Tibial artery (tissue), 4 donors: ENCODE results near the gene IFTAP.

Experiments used
- DNase-seq, 2 donors: peaks; one replicate each; pipeline ENCODE4 v3.0.0-alpha.2; 2019
- H3K27ac ChIP-seq, 2 donors: fragments of 200-600 bp; sonication (generic) in 1 of 2; 1 replicate in 1 of 2; 2 replicates in 1 of 2; pipeline ENCODE4 v1.5.1; 2018 to 2019; ENCODE audit warnings: mild to moderate bottlenecking in 1 of 2
- H3K27me3 ChIP-seq, 2 donors: fragments of 200-600 bp; sonication (generic) in 1 of 2; one replicate each; pipeline versions ENCODE4 v1.5.1 to v1.6.0; 2016 to 2019
- H3K36me3 ChIP-seq, 3 donors: fragments of 200-600 bp; sonication (generic) in 2 of 3; one replicate each; pipeline ENCODE4 v1.5.1; 2016 to 2019; ENCODE audit warnings: mild to moderate bottlenecking in 2 of 3
- H3K4me1 ChIP-seq, 4 donors: fragments of 200-600 bp; sonication (generic) in 2 of 4; 1 replicate in 3 of 4; 2 replicates in 1 of 4; pipeline ENCODE4 v1.5.1; 2016 to 2019
- H3K4me3 ChIP-seq, 2 donors: fragments of 200-600 bp; sonication (generic) in 1 of 2; 1 replicate in 1 of 2; 2 replicates in 1 of 2; pipeline ENCODE4 v1.5.1; 2018 to 2019; ENCODE audit warnings: mild to moderate bottlenecking in 2 of 2
- H3K9me3 ChIP-seq, 3 donors: fragments of 200-600 bp; sonication (generic) in 1 of 3; one replicate each; pipeline ENCODE4 v1.5.1; 2016 to 2019
- intact Hi-C: fragments of 100-400 bp; cut with DNase I; formaldehyde crosslinking; loops from one replicate; pipeline ENCODE4 v1.15.0; 2023; ENCODE audit warnings: low total_unique reads
- TF ChIP-seq, protein P1 (sequence below), 2 experiments: fragments of 200-600 bp in 1 of 2; fragments of 450-650 bp in 1 of 2; IDR thresholded peaks; one replicate each; pipeline ENCODE4 v1.5.1; 2017 to 2019; ENCODE audit warnings: antibody characterized with exemption in 2 of 2, mild to moderate bottlenecking in 1 of 2, moderate library complexity in 1 of 2

Gene IFTAP

DNA sequence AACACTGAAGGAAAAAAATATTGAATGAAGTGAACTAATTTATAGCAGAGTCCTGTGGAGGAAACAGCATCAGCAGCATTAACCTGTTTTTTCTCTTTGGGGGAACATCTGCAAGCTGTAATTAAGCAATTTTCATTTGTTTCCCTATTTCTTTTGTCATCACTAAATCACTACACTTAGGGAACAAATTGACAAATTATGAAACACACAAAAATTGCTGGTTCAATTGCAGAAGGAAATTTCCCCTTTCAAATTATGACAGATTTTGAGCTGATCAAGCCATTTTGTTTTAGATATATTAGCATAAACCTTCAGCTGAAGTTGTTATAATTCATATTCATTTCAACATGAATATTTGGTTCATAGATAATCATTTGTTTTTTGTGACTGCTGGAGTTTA lies 25.9 kb downstream of the IFTAP start:
- no peak overlapping the region for H3K4me3 ChIP-seq
- no peak for DNase-seq
- H3K36me3 ChIP-seq, result no peaks in the 10 kb centered on the region
- H3K27ac ChIP-seq, result no peak overlapping the region
- TF ChIP-seq, protein P1, sequence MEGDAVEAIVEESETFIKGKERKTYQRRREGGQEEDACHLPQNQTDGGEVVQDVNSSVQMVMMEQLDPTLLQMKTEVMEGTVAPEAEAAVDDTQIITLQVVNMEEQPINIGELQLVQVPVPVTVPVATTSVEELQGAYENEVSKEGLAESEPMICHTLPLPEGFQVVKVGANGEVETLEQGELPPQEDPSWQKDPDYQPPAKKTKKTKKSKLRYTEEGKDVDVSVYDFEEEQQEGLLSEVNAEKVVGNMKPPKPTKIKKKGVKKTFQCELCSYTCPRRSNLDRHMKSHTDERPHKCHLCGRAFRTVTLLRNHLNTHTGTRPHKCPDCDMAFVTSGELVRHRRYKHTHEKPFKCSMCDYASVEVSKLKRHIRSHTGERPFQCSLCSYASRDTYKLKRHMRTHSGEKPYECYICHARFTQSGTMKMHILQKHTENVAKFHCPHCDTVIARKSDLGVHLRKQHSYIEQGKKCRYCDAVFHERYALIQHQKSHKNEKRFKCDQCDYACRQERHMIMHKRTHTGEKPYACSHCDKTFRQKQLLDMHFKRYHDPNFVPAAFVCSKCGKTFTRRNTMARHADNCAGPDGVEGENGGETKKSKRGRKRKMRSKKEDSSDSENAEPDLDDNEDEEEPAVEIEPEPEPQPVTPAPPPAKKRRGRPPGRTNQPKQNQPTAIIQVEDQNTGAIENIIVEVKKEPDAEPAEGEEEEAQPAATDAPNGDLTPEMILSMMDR (IDR thresholded peaks at IDR 0.05), result no peak
- H3K27me3 ChIP-seq, result no peaks in the 10 kb centered on the region
- intact Hi-C loops, result loop anchor here (5.0 kb wide), 1 partner anchor 58 kb away; no protein-coding TSS in a partner anchor
- peaks cover 0 to 25% (median 5%) of the 10 kb centered on the region in 4 donors for H3K4me1 ChIP-seq
- H3K9me3 ChIP-seq, result no peaks in the 10 kb centered on the region

DNA sequence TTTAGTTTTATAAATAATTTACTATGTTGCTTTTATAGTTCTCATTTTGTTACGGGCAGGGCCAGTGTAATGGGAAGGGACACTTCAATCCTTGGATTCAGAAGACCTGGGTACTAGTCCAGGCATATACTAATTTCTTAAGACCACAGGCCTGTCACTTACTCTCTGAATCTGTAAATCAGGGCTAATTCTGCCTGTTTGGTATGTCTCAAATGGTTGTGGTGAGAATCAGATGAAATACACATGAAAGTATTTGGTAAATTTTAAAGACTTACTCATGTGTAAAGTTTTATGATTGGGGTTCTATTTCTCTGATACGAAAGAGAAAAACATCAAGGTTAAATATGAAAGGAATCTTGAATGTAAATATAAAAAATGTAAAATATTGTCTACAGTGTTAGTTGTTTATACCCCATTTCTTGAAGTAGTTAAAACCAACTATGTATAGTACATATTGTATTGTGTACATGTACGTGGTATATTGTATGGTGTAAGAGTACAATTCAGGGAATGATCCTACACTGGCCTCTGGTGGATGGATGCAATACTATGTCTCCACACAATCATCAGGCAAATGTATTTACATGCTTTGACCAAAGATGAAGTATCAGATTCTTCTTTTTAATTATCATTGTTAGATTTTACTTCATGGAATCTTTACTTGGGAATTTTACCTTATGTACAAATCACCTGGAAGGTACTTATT lies 28.3 kb downstream of the IFTAP start:
- intact Hi-C loops, result loop anchor here (5.0 kb wide), 1 partner anchor 60 kb away; no protein-coding TSS in a partner anchor
- H3K4me3 ChIP-seq, result no peak overlapping the region
- peaks cover 0 to 25% (median 5%) of the 10 kb centered on the region in 4 donors for H3K4me1 ChIP-seq
- H3K36me3 ChIP-seq, result no peaks in the 10 kb centered on the region
- H3K27ac ChIP-seq, result no peak overlapping the region
- DNase-seq, result no peak
- TF ChIP-seq, protein P1 (IDR thresholded peaks at IDR 0.05), result peak; percentile 47 to 58
- no peaks in the 10 kb centered on the region for H3K27me3 ChIP-seq
- H3K9me3 ChIP-seq, result no peaks in the 10 kb centered on the region

DNA sequence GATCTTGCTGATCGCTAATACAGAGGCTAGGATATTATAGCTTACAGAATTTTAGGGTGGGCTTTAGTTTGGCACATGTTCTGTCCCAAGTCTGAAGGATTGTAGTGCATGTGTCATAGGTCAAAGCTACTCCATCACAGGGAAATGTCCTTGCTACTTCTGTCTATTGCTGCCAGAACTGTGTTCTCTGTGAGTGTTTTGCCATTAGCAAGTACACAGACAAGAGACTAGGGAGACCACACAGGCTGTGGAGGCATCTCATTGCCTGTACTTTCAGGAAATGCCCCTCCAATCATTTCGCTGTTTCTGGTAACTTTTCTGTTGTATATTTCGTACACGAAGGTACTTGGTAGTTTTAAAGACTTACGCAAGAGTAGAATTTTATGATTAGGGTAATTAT lies 29.2 kb downstream of the IFTAP start:
- DNase-seq, result no peak
- TF ChIP-seq, protein P1 (IDR thresholded peaks at IDR 0.05), result no peak
- no peaks in the 10 kb centered on the region for H3K36me3 ChIP-seq
- no peaks in the 10 kb centered on the region for H3K27me3 ChIP-seq
- no peak overlapping the region for H3K27ac ChIP-seq
- peaks cover 0 to 23% (median 5%) of the 10 kb centered on the region in 4 donors for H3K4me1 ChIP-seq
- H3K9me3 ChIP-seq, result no peaks in the 10 kb centered on the region
- intact Hi-C loops, result loop anchor here (5.0 kb wide), 1 partner anchor 61 kb away; no protein-coding TSS in a partner anchor
- H3K4me3 ChIP-seq, result no peak overlapping the region

DNA sequence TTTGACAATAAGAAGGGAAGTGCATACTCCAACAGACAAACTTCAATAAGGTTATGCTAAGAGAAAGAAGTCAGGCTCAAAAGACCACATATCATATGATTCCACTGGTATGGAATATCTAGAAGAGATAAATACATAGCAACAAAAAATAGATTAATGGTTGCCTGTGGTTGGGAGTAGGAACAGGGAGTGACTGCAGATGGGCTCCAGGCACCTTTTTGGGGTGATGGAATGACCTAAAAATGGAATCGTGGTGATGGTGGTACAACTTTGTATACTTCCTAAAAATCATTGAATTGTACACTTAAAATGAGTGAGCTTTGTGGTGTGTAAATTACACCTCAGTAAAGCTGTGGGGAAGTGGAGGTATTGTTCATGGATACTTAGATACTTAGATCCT lies 32.7 kb downstream of the IFTAP start:
- no peak for DNase-seq
- Histone ChIP-seq H3K4me1 (no peaks in the 10 kb centered on the region), H3K9me3 (no peaks in the 10 kb centered on the region), H3K27ac (no peak overlapping the region), H3K27me3 (no peaks in the 10 kb centered on the region), H3K36me3 (no peaks in the 10 kb centered on the region), H3K4me3 (no peak overlapping the region)
- intact Hi-C loops, result no loop called here
- TF ChIP-seq, protein P1 (IDR thresholded peaks at IDR 0.05), result no peak

DNA sequence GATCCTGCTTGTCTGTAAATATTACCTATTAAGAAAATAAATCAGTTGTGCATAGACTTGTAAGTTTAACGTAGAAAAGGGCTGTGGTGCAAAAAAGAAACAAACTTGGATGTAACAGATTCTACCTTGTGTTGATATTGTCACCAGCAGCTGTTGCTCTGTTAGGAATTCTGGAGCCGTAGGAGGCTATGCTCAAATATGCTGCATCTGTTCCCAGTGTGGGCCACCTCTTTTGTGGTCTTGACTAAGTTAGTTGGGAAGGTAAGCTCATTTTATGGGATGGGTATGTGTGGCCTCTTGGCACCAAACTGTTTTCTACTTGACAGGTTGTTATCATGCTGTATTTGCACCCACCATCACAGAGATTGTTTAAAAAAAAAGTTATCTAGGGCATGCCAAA lies 33.2 kb downstream of the IFTAP start:
- Histone ChIP-seq H3K4me3 (no peak overlapping the region), H3K36me3 (no peaks in the 10 kb centered on the region), H3K9me3 (no peaks in the 10 kb centered on the region), H3K27ac (no peak overlapping the region), H3K4me1 (no peaks in the 10 kb centered on the region), H3K27me3 (no peaks in the 10 kb centered on the region)
- TF ChIP-seq, protein P1 (IDR thresholded peaks at IDR 0.05), result no peak
- no peak for DNase-seq
- intact Hi-C loops, result no loop called here
